PC-3 (cell line): ENCODE data around the gene C1orf141.

ENCODE experiments used
- EZH2phosphoT487 ChIP-seq: fragments of 300-600 bp; sonication (generic); IDR thresholded peaks from 2 replicates; pipeline ENCODE4 v1.6.1; 2018; ENCODE audit warnings: mild to moderate bottlenecking, antibody characterized with exemption, low read length, borderline replicate concordance
- TF ChIP-seq, protein P1 (sequence below): fragments of 300-600 bp; sonication (generic); conservative IDR thresholded peaks from 2 replicates; pipeline ENCODE4 v1.5.1; 2017; ENCODE audit warnings: antibody characterized with exemption, low read depth, mild to moderate bottlenecking, low read length

DNA sequence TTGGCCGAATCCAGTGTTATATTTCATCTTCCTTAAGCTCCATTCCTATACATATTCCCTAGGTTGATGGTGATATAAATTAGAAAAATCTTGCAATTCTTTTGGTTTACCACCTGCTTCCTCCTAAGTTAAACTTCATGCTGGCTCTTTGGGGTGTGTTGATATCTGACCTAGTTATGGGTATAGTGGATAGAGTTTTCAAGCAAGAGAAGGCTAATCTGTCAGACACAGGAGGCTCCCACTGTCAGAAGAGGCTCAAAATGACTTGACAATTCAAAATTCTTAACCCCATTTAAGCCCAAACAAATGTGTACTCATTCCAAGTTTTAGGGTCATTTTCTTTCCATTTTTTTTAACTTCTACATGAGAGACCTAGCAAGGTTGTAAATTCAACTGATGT lies 72.4 kb downstream of the C1orf141 start:
- TF ChIP-seq, protein P1, sequence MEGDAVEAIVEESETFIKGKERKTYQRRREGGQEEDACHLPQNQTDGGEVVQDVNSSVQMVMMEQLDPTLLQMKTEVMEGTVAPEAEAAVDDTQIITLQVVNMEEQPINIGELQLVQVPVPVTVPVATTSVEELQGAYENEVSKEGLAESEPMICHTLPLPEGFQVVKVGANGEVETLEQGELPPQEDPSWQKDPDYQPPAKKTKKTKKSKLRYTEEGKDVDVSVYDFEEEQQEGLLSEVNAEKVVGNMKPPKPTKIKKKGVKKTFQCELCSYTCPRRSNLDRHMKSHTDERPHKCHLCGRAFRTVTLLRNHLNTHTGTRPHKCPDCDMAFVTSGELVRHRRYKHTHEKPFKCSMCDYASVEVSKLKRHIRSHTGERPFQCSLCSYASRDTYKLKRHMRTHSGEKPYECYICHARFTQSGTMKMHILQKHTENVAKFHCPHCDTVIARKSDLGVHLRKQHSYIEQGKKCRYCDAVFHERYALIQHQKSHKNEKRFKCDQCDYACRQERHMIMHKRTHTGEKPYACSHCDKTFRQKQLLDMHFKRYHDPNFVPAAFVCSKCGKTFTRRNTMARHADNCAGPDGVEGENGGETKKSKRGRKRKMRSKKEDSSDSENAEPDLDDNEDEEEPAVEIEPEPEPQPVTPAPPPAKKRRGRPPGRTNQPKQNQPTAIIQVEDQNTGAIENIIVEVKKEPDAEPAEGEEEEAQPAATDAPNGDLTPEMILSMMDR = no peak
- TF ChIP-seq EZH2phosphoT487 = no peak
